Measurements from ENCODE around the gene TPCN1.

The TPCN1 gene

DNA sequence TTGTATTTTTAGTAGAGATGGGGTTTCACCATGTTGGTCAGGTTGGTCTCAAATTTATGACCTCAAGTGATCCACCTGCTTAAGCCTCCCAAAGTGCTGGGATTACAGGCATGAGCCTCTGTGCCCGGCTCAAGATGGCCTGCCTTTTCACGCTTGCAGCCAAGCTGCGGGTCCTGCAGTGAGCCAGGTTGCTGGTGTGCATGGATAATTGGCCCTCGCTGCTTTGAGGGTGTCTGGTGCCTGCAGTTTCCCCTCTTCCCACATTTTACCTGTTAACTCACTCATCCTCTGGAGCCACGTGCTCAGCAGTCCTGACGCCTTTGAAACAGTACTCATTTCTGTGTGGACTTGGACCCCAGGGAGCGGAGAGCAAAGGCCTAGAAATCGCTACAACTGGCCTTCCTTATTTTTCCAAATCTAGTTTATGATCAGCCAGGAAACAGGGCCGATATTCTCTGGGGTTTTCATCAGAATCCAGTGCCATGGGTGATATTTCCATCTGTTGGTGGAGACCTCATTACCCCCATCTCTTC lies 42.2 kb downstream of the TPCN1 start:
- FAIRE-seq: no peak

DNA sequence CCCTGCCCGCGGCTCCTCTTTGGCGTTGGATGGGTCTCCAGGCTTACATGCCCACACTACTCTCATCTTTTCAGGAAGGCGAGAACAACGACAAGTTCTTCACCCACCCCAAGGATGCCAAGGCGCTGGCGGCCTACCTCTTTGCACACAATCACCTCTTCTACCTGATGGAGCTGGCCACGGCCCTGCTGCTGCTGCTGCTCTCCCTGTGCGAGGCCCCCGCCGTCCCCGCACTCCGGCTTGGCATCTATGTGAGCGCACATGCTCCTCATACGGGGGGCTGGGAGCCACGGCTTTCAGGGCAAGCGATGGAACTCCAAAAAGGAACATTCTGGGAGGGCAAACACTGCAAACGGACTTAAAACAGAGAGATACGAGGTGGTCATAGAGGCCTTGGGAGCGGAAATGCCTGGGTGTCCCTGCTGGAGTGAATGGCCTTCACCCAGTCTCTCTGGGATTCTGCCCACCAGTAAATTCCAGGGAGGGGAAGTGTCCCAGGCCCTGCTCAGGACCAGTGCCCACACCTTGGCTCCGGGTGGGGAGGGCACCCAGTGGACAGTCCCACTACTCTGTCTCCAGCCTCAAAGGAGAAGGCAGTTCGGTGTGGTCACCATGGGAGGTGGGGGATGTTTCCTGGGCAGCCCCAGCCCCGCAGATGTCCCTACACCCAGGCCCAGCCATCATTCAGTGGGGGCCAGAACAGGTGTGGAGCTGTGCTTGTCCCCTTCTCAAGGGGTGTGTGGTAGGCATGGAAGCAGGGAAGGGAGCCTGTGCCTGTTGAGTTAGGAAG lies 45.0 kb downstream of the TPCN1 start:
- no peak for FAIRE-seq

DNA sequence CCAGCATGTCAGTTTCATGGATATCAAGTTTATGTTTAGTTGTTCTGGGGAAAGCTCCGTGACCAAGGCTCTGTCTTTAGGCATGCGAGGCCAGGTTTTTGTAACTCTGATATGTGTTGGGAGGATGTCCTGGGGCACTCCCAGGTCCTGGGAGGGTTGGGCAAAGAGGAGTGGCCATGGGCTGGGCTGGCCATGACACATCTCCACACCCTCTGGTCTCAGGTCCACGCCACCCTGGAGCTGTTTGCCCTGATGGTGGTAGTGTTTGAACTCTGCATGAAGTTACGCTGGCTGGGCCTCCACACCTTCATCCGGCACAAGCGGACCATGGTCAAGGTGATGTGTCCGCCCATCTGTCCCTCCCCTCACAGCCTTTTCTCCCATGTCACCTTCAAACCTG lies 46.4 kb downstream of the TPCN1 start:
- no peak for FAIRE-seq

DNA sequence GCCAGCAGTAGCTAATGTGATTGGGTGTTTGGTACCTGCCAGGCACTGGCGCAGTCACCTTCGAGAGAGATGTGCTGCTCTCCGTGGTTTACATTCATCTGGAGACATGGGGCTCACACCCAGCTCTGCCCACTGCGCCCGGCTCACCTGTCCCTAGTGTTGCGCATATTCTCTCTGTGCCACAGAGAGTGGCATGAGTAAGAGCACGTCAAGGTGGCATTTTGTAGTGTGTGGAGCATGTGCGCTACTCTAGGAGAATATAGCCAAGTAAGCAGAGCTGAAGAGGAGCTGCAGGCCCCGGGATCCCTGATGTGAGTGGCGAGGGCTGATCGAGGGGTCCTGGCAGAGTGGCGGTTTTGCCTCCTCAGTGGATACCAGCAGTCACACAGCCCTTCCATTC lies 46.9 kb downstream of the TPCN1 start:
- FAIRE-seq: no peak

DNA sequence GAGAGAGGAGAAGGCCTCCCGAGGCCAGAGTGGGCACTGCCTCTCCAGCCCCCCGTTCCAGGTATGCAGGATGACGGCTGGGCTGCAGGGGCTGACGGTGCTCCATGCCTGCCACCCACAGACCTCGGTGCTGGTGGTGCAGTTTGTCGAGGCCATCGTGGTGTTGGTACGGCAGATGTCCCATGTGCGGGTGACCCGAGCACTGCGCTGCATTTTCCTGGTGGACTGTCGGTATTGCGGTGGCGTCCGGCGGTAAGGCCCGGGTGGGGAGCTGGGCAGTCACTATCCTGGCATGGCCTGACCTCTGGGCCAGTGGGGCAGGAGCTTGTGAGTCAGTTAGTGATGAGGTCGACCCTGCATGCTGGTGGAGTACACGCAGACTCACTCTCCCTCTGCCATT lies 47.4 kb downstream of the TPCN1 start:
- no peak for FAIRE-seq

DNA sequence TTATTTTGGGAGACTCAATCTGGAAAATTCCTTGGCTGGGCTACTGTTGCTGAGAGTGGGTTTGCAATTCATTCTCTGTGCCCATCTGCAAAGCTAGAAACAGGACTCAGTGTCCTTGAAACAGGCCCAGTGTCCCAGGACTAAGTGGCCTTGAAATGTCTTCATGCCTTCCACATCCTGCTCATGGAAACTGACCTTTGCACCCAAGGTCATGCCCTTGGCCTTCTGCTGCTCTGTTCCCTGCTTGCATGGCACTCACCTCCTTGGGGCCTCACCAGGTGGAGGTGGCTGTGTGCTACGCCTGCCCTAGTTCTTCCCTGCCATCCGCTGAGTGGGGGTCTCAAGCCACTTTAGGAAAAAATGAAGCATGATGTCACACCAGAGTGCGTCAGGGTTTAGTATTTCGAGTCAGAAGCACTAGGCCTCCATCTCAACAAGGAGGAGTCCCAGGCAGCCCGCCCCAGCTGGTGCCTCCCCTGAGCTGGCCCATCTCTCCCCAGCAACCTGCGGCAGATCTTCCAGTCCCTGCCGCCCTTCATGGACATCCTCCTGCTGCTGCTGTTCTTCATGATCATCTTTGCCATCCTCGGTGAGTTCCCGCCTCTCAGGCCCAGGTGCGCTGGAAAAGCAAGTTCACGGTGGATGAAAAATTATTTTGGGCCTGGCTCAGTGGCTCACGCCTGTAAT lies 48.1 kb downstream of the TPCN1 start:
- FAIRE-seq: no peak

DNA sequence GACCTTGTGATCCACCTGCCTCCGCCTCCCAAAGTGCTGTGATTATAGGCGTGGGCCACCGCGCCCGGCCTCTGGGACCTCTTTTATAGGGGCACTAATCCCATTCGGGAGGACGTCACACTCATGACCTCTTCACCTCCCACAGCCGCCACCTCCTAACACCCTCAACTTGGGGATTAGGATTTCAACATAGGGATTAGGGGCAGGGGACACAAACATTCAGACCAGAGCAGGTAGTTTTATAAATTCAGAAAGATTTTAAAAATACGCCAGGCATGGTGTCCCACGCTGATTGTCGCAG lies 49.4 kb downstream of the TPCN1 start:
- FAIRE-seq: no peak

DNA sequence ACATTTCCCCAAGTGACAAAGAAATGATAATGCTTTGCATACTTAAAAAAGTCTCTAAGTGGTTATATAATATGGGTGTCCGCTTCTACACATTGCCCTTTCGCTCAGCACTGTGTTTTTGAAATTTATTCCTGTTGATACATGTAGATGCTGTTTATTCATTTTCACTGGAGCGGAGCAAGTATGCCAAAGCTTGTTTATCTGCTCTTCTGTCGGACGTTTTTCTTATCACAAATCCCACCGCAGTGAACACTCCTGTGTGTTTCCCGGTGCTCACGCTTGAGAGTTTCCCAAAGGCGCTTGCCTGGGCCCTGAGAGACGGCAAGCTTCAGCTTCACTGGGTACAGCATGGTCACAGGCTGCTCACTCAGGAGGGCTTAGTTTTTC lies 50.2 kb downstream of the TPCN1 start:
- no peak for FAIRE-seq

DNA sequence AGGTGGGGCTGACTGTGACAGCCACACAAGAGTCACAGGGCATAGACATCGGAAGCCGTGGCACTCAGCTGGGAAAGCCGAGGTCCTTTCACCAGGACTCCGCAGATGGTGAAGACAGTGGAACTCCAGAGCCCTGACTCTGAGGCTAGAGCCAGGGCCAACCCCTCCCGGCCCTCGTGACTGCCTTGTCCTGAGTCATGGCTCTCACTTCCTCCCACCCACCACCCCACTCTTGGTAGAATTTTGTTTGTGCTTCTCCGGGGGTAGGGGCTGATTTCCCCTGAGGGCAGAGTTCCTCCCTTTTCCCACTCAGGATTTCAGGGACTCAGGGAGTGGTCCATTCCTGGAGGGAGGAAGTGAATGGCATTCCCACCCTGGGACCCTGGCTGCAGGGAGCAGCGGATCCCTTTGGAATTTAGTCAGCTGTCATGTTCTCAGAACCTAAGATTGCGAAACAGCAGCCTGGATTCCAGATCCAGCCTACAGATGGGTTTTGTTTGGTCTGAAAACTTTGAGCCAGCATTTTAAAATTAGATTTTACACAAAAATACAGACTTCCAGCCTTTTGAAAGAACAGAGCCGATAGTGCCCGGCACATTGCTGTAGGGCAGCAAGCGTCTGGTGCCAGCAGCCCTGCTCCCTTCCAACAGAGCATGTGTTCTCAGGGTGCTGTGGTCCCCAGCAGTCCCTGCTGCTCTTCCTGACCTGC lies 50.7 kb downstream of the TPCN1 start:
- peak; percentile 54 for FAIRE-seq

DNA sequence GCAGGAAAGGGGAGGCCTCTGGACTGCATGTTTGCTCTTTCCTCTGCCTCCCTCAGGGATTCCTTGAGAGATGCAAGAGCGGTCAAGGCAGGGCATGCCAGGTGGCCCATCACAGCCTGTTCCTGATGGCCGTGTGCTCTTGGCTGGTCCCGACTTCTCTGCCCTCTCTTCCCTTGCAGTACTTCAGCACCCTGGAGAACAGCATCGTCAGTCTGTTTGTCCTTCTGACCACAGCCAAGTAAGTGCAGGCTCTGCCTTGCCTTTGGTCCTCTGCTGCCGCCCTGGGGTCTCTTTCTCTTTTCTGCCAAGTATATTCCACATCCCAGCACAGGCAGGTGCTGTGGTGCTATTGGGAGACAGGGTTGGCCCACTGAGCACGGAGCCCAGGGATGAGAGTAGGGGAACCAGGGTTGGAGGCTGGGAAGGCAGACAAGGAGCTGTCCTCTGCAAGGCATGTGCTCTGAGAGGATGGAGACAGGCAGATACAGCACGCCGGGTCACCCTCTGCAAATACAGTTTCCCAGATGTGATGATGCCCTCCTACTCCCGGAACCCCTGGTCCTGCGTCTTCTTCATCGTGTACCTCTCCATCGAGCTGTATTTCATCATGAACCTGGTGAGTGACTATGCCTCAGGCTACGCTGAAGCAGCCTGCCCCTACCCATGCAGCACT lies 51.9 kb downstream of the TPCN1 start:
- no peak for FAIRE-seq

DNA sequence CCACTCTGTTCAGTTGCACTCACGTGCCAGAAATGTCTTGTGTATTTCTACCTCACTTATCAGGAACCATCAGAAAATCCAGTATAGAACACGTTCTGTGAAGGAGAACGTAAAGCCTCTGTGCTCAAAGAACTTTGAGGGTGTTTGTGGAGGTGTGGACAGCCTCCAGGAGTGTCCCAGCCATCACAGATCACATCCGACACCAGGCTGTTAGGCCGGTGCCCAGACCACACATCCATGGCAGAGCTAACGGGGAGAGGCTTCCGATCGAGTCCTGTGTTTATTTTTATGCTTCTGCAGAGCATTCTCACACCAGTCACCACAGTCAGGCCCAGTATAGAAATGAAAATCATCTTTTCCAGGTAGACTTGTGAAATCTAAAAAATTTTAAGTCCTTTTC lies 53.6 kb downstream of the TPCN1 start:
- no peak for FAIRE-seq

DNA sequence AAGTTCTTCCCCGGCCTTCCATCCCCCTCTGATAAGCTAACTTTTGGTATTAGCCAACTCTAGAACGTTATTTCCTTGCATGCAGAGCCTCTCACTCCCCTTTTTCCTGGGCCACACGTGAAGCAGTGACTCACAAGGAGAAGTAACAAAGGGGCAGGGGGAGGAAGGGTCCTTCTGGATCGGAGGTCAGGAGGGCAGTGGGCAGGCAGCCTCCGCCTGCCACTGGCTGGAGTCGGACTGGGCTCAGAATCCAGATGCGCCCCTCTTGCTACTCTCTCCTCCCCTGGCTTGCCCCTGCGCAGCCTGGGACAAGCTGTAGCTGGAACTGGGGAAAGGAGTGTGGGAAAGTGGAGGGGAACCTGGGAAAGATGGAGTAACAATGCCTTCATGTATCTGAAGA lies 55.0 kb downstream of the TPCN1 start:
- FAIRE-seq: no peak

DNA sequence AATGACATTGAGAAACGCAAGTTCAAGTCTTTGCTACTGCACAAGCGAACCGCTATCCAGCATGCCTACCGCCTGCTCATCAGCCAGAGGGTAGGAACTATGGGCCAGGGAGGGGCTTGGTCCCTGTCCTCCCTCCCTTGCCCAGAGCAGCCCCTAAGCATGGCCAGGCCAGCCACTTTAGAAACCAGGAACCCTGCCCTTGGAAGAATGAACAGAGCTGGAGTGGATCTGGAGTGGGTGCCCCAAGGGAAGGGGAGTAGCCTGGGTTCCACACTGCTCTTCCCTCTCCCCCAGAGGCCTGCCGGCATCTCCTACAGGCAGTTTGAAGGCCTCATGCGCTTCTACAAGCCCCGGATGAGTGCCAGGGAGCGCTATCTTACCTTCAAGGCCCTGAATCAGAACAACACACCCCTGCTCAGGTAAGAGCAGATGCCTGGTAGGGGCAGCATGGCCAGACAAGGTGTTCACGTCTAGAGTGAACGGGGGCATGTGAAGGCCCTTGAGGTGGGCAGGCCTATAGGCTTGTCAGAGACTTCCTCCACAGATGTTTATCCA lies 55.8 kb downstream of the TPCN1 start:
- FAIRE-seq: no peak

DNA sequence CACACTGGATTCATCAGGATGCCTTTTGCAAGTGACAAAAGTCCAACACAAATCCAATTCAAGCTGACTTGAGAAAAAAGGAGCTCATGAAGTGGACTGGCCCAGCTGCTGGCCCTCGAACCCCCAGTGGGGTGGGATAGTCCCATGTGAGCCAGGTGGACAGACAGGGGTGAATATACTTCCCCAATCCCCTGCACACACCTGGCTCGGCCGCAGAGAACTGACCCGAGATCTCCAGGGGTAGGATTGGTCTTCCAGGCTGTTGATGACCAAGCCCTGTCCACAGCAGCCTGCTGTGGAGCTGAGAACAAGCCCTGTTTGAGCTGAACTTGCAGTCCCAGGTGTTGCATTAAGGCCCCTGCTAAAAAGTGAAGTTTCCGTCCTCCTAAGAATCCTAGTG lies 56.2 kb downstream of the TPCN1 start:
- no peak for FAIRE-seq

DNA sequence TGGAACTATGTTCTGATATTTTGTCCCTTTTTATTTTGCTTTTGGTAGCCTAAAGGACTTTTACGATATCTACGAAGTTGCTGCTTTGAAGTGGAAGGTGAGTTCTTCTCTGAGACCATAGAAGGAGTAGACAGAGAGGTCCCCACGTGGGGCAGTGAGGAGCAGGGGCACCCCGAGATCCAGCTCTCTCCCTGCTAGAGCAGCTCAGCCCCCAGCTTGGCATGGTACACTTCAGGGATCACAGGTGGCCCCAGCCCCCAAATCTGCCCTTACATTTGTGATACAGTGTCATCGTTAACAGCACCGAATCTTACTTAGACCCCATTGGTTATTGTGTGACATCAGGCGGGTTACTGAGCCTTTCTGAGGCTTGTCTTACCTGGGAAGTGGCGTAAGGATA lies 56.9 kb downstream of the TPCN1 start:
- no peak for FAIRE-seq

DNA sequence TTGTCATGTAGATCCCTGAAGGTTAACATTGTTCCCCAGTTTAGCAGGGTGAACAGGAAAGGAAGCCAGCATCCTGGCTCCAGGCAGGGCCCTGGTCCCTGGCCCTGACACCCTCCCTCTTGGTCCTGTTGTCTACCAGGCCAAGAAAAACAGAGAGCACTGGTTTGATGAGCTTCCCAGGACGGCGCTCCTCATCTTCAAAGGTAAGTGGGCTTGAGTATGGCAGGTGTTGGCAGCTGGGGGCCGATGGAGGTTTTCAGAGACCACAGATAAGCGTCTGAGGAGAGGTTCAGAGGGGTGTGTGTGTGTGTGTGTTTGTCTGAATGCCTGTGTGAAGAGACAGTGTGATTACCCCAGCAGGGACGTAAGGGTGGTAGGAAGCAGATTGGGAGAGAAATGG lies 57.4 kb downstream of the TPCN1 start:
- no peak for FAIRE-seq

DNA sequence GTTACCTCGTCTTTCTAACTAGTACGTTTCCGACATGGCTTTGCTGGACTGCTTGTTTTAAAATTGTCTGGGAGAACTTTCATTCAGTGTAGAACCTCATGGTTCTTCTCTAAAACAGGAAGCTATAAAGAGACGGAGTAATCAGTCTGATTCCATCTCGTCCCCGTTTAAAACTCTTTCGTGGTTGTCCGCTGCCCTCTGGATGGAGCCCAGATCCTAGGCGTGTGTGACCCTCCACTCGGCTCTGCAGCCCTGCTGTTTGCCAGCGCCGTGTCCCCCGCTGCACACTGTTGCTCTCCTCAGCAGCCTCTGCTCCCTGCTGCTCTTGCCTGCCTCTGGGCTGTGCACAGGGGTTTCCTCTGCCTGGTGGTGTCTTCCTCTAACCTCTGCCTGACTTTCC lies 63.5 kb downstream of the TPCN1 start:
- no peak for FAIRE-seq

DNA sequence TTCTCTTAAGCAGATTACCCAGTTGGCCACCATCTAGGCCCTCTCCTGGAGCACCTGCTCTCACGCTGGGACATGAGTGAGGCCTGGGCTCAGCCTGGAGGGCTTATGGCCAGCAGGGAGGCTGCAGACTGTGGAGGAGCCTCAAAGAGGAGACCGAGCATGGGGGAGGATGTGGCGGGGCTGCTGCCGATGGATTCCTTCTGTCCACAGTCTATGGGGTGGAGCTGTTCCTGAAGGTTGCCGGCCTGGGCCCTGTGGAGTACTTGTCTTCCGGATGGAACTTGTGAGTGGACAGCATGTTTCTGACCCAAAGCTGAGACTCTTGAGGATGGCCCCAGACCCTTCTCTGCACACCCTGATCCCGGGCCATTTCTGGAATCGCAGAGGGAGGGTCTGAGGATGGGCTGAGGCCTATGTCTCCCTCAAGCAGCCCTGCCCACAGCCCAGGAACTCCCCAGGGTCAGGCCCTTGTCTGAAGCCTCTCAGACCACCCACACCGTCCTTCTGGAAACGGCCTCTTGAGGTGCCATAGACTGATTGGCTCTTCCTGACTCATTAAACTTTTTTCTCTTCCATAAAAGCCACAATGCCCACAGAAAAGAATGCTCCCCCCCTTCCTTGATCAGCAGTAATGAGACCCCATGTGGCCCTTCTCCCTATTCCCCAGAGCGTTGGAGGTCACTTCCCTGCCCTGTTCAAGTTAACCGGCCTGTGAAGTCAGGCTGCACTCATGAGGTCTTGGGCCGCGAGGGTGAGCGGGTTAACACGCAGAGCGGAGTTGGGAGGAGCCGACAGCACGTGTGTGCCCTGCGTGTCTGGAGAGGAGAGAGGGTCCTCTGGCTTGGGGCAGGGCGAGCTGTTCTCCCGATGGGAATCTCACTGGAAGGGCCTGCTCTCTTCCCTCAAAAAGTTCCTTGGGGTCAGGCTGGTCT lies 64.7 kb downstream of the TPCN1 start:
- no peak for FAIRE-seq

DNA sequence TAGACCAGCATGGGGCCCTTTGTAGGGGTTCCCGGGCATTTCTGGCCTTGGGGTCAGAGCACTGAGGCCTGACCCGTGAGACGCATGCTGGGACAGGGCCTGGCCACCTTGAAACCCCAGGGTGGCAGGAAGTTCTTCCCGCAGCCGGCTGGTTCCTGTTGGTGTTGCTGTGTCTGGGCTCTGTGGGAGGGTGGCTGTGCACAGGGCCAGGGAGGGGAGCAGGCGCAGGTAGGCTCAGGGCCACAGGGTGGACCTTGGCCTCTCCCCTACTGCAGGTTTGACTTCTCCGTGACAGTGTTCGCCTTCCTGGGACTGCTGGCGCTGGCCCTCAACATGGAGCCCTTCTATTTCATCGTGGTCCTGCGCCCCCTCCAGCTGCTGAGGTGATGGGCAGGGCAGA lies 65.4 kb downstream of the TPCN1 start:
- no peak for FAIRE-seq

DNA sequence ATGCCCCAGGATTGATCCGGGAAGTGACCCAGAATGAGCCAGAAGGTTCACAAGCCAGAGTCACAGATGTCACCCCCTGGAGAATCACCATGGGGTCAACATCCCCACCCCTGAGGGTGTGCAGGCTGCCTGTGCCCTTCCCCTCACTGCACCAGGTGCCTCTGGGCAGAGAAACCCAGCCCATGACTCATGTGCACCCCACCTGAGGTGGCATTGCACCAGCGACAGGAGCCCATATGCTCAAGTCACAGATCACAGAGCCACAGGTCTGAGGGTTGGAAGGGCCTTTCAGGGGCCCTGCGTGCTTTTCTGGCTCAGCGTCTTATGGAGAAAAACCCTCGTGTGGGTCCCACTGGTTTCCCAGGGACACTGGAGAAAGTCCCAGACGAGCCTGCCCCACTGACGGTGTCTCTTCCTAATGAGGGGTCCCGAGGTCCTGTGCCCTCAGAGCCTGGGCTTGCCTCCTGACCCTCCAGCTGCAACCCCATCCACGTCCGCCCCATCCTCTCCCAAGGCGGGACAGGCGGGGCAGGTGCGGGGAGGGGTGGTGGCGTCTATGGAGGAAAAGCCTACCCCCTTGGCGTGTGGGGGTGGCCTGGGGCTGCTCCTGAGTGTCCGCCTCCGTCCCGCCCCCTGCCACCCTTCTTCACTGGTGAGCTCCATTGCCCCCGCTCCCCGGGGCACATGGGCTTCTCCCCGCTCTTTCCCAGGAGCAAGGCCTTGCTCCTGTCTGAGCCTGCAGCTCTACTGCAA lies 66.1 kb downstream of the TPCN1 start:
- no peak for FAIRE-seq

DNA sequence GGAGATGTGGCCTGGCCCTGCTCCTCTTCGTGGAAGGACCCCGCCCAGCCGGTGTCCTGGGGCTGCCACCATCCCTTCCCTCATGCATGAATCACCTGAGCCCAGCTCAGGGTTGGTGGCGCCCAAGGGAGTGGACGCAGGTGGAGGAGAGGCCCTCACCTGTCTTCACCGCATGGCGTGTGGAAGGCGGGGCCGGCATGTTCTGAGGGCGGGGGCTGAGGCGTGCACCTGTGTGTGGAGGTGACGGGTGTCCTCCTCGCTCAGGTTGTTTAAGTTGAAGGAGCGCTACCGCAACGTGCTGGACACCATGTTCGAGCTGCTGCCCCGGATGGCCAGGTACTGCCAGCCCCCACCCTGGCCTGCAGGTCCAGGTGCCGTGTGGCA lies 66.6 kb downstream of the TPCN1 start:
- no peak for FAIRE-seq

All from endometrium (tissue), 2 donors.